ENCODE measurements around the gene LMF1.
"Not testable (repeated sequence)": the region's sequence is repeated elsewhere in the genome, so short reads cannot be mapped to it uniquely, and the experiment has no call there.

The LMF1 gene

GRCh38 chr16:962366-962765 is 8.4 kb downstream of the LMF1 start:
- H3K4me3 ChIP-seq (ENCODE audit: low read depth, low read length), result no peak overlapping the region
- no peak for DNase-seq (ENCODE audit: low read depth, low spot score)
- POLR2A ChIA-PET, result no interaction called here
- CTCF ChIA-PET, result no interaction called here
- no peak for TF ChIP-seq CTCF (IDR thresholded peaks at IDR 0.05; ENCODE audit: insufficient read depth, low read length, missing control alignments)

GRCh38 chr16:959232-960040 is 11.3 kb downstream of the LMF1 start:
- POLR2A ChIA-PET, result no interaction called here
- TF ChIP-seq CTCF (IDR thresholded peaks at IDR 0.05; ENCODE audit: insufficient read depth, low read length, missing control alignments), result no peak
- CTCF ChIA-PET, result no interaction called here
- no peak overlapping the region for H3K4me3 ChIP-seq (ENCODE audit: low read depth, low read length)
- no peak for DNase-seq (ENCODE audit: low read depth, low spot score)

- POLR2A ChIA-PET; H3K4me3 ChIP-seq (ENCODE audit: low read depth, low read length); DNase-seq (ENCODE audit: low read depth, low spot score); CTCF ChIA-PET: not testable (repeated sequence)
Observed at GRCh38 chr16:955766-956165, 15.0 kb downstream of the LMF1 start.

GRCh38 chr16:953818-954217 is 17.0 kb downstream of the LMF1 start:
- H3K4me3 ChIP-seq (ENCODE audit: low read depth, low read length); POLR2A ChIA-PET; DNase-seq (ENCODE audit: low read depth, low spot score); CTCF ChIA-PET: not testable (repeated sequence)

GRCh38 chr16:952321-952720 is 18.5 kb downstream of the LMF1 start:
- POLR2A ChIA-PET, result no interaction called here
- H3K4me3 ChIP-seq (ENCODE audit: low read depth, low read length), result no peak overlapping the region
- no peak for TF ChIP-seq CTCF (IDR thresholded peaks at IDR 0.05; ENCODE audit: insufficient read depth, low read length, missing control alignments)
- DNase-seq (ENCODE audit: low read depth, low spot score), result no peak
- CTCF ChIA-PET, result no interaction called here

- H3K4me3 ChIP-seq (ENCODE audit: low read depth, low read length), result no peak overlapping the region
- no peak for DNase-seq (ENCODE audit: low read depth, low spot score)
- ChIA-PET CTCF (no interaction called here), POLR2A (interaction anchor here (0.6 kb wide), 1 partner anchor 55 kb away, joined by 3 read pairs; no protein-coding TSS in a partner anchor)
- no peak for TF ChIP-seq CTCF (IDR thresholded peaks at IDR 0.05; ENCODE audit: insufficient read depth, low read length, missing control alignments)
Observed at GRCh38 chr16:951660-952301, 19.0 kb downstream of the LMF1 start.

- POLR2A ChIA-PET, result interaction anchor here (0.6 kb wide), 1 partner anchor 55 kb away, joined by 3 read pairs; no protein-coding TSS in a partner anchor
- CTCF ChIA-PET; DNase-seq (ENCODE audit: low read depth, low spot score); H3K4me3 ChIP-seq (ENCODE audit: low read depth, low read length): not testable (repeated sequence)
Observed at GRCh38 chr16:950733-951573, 19.8 kb downstream of the LMF1 start.

- CTCF ChIA-PET; DNase-seq (ENCODE audit: low read depth, low spot score); H3K4me3 ChIP-seq (ENCODE audit: low read depth, low read length); POLR2A ChIA-PET: not testable (repeated sequence)
Observed at GRCh38 chr16:948767-949166, 22.0 kb downstream of the LMF1 start.

GRCh38 chr16:947922-948303 is 22.9 kb downstream of the LMF1 start:
- DNase-seq (ENCODE audit: low read depth, low spot score); CTCF ChIA-PET; H3K4me3 ChIP-seq (ENCODE audit: low read depth, low read length); POLR2A ChIA-PET: not testable (repeated sequence)
